ENCODE data around the gene RNF151.

RNF151 gene

DNA sequence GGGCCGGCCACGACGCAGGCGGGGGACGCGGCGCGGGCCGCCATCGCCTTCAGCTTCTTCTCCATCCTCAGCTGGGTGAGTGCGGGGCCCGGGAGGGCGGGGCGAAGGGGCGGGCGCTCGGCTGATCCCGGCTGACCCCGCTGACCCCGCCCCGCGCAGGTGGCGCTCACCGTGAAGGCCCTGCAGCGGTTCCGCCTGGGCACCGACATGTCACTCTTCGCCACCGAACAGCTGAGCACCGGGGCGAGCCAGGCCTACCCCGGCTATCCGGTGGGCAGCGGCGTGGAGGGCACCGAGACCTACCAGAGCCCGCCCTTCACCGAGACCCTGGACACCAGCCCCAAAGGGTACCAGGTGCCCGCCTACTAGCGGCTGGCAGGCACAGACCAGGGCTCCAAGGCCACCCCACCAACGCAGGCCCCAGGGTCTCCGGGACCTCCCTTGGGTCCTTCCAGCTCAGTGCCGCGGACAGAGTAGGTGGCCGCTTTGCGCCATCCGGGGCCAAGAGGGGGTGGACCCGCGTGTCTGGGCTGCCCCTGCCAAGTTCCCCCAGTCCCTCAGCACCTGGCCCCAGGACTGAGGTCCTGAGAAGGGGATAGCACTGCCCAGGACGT is 26.2 kb downstream of the RNF151 start:
- Histone ChIP-seq H3K9me3 (ENCODE audit: control insufficient read depth, insufficient read depth, low read length) (no peaks in the 10 kb centered on the region), H3K9ac (ENCODE audit: low read depth, low read length) (peak overlapping the region; percentile 70), H3K4me1 (ENCODE audit: insufficient read depth, low read length) (no peaks in the 10 kb centered on the region; the same call in 1 of the 2 replicates), H3K36me3 (ENCODE audit: insufficient read depth, low read length) (no peaks in the 10 kb centered on the region)

DNA sequence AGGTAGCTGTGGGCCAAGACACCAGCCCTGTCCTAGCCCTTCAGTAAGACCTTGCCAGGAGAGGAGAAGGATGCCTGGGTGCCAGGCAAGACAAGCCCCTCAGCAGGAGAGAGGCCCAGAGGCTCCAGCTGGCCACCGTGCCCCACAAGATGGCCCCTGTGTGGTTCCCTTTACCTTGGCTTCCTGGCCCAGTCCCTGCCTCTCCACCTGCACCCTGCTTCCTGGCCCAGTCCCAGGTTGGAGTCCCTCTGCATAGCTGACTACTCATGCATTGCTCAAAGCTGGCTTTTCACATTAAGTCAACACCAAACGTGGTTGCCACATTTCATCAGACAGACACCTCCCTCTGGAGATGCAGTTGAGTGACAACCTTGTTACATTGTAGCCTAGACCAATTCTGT is 27.1 kb downstream of the RNF151 start:
- Histone ChIP-seq H3K36me3 (ENCODE audit: insufficient read depth, low read length) (no peaks in the 10 kb centered on the region), H3K9me3 (ENCODE audit: control insufficient read depth, insufficient read depth, low read length) (no peaks in the 10 kb centered on the region), H3K4me1 (ENCODE audit: insufficient read depth, low read length) (no peaks in the 10 kb centered on the region; the same call in 1 of the 2 replicates), H3K9ac (ENCODE audit: low read depth, low read length) (no peak overlapping the region)

DNA sequence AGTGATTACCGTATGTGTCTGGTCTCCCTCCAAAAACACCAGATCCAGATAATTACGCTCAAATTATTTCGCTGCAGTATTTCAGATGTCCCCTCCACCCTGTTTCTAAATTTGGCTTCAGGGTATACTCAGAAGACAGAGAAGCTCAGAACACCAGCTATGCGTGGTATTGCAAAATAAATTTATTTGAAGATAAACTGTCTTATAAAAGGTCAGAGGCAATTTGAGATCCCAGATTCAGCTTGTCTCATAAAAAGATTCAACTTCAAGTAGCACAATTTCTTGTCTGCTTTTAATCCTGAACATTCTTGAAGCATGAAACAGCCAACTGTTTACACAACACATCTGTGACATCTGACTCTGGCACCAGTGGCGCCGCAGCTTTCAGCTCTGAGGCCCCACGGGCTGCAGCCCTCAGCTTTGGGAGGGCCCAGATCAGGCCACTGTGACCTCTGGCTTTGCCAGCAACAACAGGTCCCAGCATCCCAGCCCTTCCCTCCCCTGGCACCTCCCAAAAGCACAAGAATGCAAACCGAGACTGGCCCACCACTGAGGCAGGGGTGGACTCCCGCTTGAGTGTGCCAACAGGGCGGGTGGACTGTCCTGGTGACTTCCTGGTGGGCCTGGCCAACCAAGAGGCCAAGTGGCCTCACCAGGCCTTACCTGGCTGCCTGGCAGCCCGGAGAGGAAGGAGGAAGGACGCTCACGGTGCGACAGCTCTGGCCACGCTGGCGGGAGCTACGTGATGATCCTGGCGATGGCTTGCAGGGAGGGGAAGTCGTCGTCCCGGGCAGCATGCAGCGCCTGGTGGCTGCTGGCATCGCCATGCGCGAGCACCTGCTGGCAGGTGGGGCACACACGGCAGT is 31.1 kb downstream of the RNF151 start:
- Histone ChIP-seq H3K36me3 (ENCODE audit: insufficient read depth, low read length) (peaks cover 4% of the 10 kb centered on the region; the same call in 1 of the 2 replicates), H3K9ac (ENCODE audit: low read depth, low read length) (no peak overlapping the region), H3K9me3 (ENCODE audit: control insufficient read depth, insufficient read depth, low read length) (no peaks in the 10 kb centered on the region), H3K4me1 (ENCODE audit: insufficient read depth, low read length) (no peaks in the 10 kb centered on the region; the same call in 1 of the 2 replicates)

DNA sequence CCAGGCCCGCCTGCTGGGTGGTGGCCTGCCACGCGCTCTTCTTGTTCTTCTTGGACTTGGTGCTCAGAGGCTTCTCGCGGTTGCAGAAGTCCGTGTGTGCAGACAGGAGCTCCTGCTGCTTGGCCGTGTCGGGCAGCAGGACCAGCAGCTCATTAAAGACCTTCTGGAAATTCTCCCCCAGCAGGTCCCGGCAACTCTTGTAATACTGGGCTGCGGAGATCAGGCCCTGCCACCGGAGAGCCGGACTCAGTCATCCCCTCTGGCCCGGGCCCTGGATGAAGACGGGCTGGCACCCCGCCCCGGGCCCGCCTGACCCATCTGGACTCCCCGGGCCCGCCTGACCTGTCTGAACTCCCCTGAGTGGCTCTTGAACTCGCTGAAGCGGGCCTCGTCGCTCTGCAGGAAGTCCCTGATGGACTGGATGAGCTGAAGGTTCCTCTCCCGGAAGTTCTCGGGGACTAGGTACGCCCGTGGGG is 31.7 kb downstream of the RNF151 start:
- Histone ChIP-seq H3K9ac (ENCODE audit: low read depth, low read length) (no peak overlapping the region), H3K9me3 (ENCODE audit: control insufficient read depth, insufficient read depth, low read length) (no peaks in the 10 kb centered on the region), H3K36me3 (ENCODE audit: insufficient read depth, low read length) (peaks cover 4% of the 10 kb centered on the region; the same call in 1 of the 2 replicates), H3K4me1 (ENCODE audit: insufficient read depth, low read length) (no peaks in the 10 kb centered on the region)

DNA sequence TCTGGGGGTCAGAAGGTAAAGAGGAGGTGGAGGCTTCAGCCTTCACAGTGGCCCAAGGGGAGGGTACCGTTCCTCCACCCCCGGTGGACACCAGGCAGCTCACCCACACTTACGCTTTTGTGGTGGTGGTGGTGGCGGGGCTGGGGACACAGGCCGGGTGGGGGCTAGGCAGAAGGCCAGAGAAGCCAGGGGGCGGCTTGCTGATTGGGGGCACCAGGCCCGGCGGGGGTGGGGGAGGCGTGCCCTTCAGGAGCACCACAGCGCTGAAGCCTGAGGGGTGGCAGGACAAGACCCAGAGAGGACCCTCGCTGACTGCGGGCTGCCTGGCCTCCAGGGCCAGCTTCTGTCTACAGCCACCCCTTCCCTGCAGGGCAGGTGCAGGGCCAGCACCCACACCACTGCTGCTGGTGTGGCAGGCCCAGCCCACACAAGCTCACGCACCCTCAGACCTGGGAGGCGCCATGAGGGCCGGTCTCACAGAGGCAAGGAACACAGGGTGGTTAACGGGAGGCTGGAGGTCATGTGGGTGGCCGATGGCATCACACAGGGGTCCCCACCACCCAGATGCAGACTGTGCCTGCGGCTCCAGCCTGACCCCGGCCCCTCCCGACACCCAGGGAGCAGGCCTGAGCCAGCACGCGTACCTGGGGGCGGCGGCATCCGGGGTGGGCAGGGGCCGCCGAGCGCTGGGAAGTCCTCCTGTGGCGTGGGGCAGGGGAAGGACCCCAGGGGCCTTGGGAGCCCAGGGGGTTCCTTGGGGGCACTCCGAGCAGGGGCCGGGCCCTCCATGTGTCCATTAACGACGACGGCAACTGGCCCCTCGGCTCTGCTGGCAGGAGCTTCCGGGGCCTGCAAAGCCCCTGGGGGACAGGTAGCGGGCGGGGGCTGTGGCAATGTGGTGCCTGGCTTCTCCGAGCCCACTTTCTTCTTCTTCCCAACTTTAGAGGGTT is 32.5 kb downstream of the RNF151 start:
- H3K9me3 ChIP-seq (ENCODE audit: control insufficient read depth, insufficient read depth, low read length): no peaks in the 10 kb centered on the region
- no peak overlapping the region for H3K9ac ChIP-seq (ENCODE audit: low read depth, low read length)
- H3K4me1 ChIP-seq (ENCODE audit: insufficient read depth, low read length): peaks cover under 1% of the 10 kb centered on the region; the same call in 1 of the 2 replicates
- H3K36me3 ChIP-seq (ENCODE audit: insufficient read depth, low read length): peaks cover 4% of the 10 kb centered on the region; the same call in 1 of the 2 replicates

- Histone ChIP-seq H3K4me1 (ENCODE audit: insufficient read depth, low read length) (peaks cover 6% of the 10 kb centered on the region; the same call in 1 of the 2 replicates), H3K36me3 (ENCODE audit: insufficient read depth, low read length) (peaks cover 4% of the 10 kb centered on the region; the same call in 1 of the 2 replicates), H3K9me3 (ENCODE audit: control insufficient read depth, insufficient read depth, low read length) (no peaks in the 10 kb centered on the region), H3K9ac (ENCODE audit: low read depth, low read length) (no peak overlapping the region)
Observed at GRCh38 chr16:1999866-2000514, 33.3 kb downstream of the RNF151 start.

GRCh38 chr16:2001035-2001434 is 34.4 kb downstream of the RNF151 start:
- H3K9me3 ChIP-seq (ENCODE audit: control insufficient read depth, insufficient read depth, low read length): no peaks in the 10 kb centered on the region
- H3K4me1 ChIP-seq (ENCODE audit: insufficient read depth, low read length): peaks cover 6% of the 10 kb centered on the region; the same call in 1 of the 2 replicates
- H3K36me3 ChIP-seq (ENCODE audit: insufficient read depth, low read length): peaks cover 4% of the 10 kb centered on the region; the same call in 1 of the 2 replicates
- H3K9ac ChIP-seq (ENCODE audit: low read depth, low read length): no peak overlapping the region

- peaks cover 4% of the 10 kb centered on the region; the same call in 1 of the 2 replicates for H3K36me3 ChIP-seq (ENCODE audit: insufficient read depth, low read length)
- H3K9ac ChIP-seq (ENCODE audit: low read depth, low read length): no peak overlapping the region
- peaks cover 6% of the 10 kb centered on the region; the same call in 1 of the 2 replicates for H3K4me1 ChIP-seq (ENCODE audit: insufficient read depth, low read length)
- no peaks in the 10 kb centered on the region for H3K9me3 ChIP-seq (ENCODE audit: control insufficient read depth, insufficient read depth, low read length)
Observed at GRCh38 chr16:2001456-2002355, 35.0 kb downstream of the RNF151 start.

DNA sequence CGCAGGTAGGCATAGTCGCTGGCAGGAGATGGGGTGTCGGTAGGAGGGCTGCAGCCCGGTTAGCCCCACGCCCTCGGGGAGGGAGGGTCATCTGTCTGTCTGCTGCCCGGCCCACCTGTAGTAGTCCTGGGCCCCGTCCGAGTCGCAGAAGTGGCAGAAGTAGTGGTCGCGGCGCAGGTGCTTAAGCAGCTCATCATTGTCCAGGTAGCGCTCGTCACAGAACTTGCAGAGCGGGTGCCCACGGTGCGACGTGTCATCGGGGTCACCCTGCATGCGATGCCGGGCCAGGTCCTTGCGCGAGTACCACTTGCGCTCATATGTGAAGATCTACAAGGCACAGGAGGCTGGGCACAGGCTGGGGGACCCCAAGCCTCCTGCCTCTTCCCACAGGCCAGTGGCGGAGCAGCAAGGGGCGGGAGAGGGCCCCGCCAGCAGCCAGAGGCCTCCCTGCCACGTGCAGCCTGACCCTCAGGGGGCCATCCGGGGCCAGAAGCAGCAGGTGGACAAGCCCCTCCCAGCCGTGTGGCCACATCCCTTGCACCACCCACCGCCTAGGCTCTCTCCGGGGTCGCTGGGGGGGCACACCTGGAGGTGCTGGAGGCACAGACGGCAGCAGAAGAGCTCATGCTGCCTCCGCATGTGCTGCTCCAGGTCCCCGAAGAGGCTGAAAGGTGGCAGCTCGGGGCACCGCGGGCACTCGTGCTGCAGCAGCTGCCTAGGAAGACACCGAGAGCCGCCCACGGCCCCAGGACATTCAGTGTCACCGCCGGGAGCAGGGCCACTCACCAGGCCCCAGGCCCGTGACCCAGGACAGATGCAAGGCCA is 36.0 kb downstream of the RNF151 start:
- no peak overlapping the region for H3K9ac ChIP-seq (ENCODE audit: low read depth, low read length)
- no peaks in the 10 kb centered on the region for H3K9me3 ChIP-seq (ENCODE audit: control insufficient read depth, insufficient read depth, low read length)
- H3K36me3 ChIP-seq (ENCODE audit: insufficient read depth, low read length): peaks cover 4% of the 10 kb centered on the region; the same call in 1 of the 2 replicates
- peaks cover 6% of the 10 kb centered on the region; the same call in 1 of the 2 replicates for H3K4me1 ChIP-seq (ENCODE audit: insufficient read depth, low read length)

GRCh38 chr16:2003231-2003826 is 36.7 kb downstream of the RNF151 start:
- Histone ChIP-seq H3K9me3 (ENCODE audit: control insufficient read depth, insufficient read depth, low read length) (no peaks in the 10 kb centered on the region), H3K4me1 (ENCODE audit: insufficient read depth, low read length) (peaks cover 9% of the 10 kb centered on the region; the same call in 1 of the 2 replicates), H3K9ac (ENCODE audit: low read depth, low read length) (no peak overlapping the region), H3K36me3 (ENCODE audit: insufficient read depth, low read length) (peaks cover 4% of the 10 kb centered on the region; the same call in 1 of the 2 replicates)

- H3K36me3 ChIP-seq (ENCODE audit: insufficient read depth, low read length): peaks cover 4% of the 10 kb centered on the region; the same call in 1 of the 2 replicates
- no peaks in the 10 kb centered on the region for H3K9me3 ChIP-seq (ENCODE audit: control insufficient read depth, insufficient read depth, low read length)
- peaks cover 12% of the 10 kb centered on the region; the same call in 1 of the 2 replicates for H3K4me1 ChIP-seq (ENCODE audit: insufficient read depth, low read length)
- H3K9ac ChIP-seq (ENCODE audit: low read depth, low read length): peak overlapping the region; percentile 22
Observed at GRCh38 chr16:2003827-2004641, 37.4 kb downstream of the RNF151 start.

Measured in ES-I3 (cell line).